Measurements from ENCODE around the gene EVL.

EVL gene

GRCh38 chr14:100086361-100086760 lies 21.1 kb downstream of the EVL start:
- TF ChIP-seq POLR2A (IDR thresholded peaks at IDR 0.05; ENCODE audit: low read depth, low read length) (no peak), POLR2AphosphoS5 (IDR thresholded peaks at IDR 0.05; ENCODE audit: low read depth, low read length) (no peak), PAX5 (IDR thresholded peaks at IDR 0.05; ENCODE audit: insufficient read depth, low read length, severe bottlenecking) (no peak), SPI1 (IDR thresholded peaks at IDR 0.05; ENCODE audit: low read depth, low read length) (no peak)
- FAIRE-seq (no peak), DNase-seq (ENCODE audit: insufficient read length, low spot score) (no peak)

- DNase-seq (ENCODE audit: insufficient read length, low spot score) (no peak), FAIRE-seq (peak; percentile 52)
- TF ChIP-seq POU2F2 (IDR thresholded peaks at IDR 0.05; ENCODE audit: low read depth, low read length) (no peak), TAF1 (IDR thresholded peaks at IDR 0.05; ENCODE audit: low read depth, low read length) (no peak), POLR2AphosphoS5 (IDR thresholded peaks at IDR 0.05; ENCODE audit: low read depth, low read length) (no peak), PAX5 (IDR thresholded peaks at IDR 0.05; ENCODE audit: insufficient read depth, low read length, severe bottlenecking) (no peak), SPI1 (IDR thresholded peaks at IDR 0.05; ENCODE audit: low read depth, low read length) (no peak), POLR2A (IDR thresholded peaks at IDR 0.05; ENCODE audit: low read depth, low read length) (no peak)
These were observed 23.0 kb downstream of the EVL start for GRCh38 chr14:100088226-100088625.

- no peak for DNase-seq (ENCODE audit: insufficient read length, low spot score)
These were observed 26.2 kb downstream of the EVL start for GRCh38 chr14:100091386-100091785.

GRCh38 chr14:100092832-100093231 lies 27.6 kb downstream of the EVL start:
- FAIRE-seq, result no peak
- TF ChIP-seq POLR2A (IDR thresholded peaks at IDR 0.05; ENCODE audit: low read depth, low read length) (no peak), TAF1 (IDR thresholded peaks at IDR 0.05; ENCODE audit: low read depth, low read length) (no peak), SPI1 (IDR thresholded peaks at IDR 0.05; ENCODE audit: low read depth, low read length) (no peak), POLR2AphosphoS5 (IDR thresholded peaks at IDR 0.05; ENCODE audit: low read depth, low read length) (no peak), POU2F2 (IDR thresholded peaks at IDR 0.05; ENCODE audit: low read depth, low read length) (no peak), PAX5 (IDR thresholded peaks at IDR 0.05; ENCODE audit: insufficient read depth, low read length, severe bottlenecking) (no peak)

More at GRCh38 chr14:100091386-100091785, 26.2 kb downstream of the EVL start:
- FAIRE-seq, result no peak
- TF ChIP-seq POLR2AphosphoS5 (IDR thresholded peaks at IDR 0.05; ENCODE audit: low read depth, low read length), result no peak

GRCh38 chr14:100093319-100093718 lies 28.1 kb downstream of the EVL start:
- DNase-seq (ENCODE audit: insufficient read length, low spot score) (no peak), FAIRE-seq (no peak)
- TF ChIP-seq POU2F2 (IDR thresholded peaks at IDR 0.05; ENCODE audit: low read depth, low read length) (no peak), SPI1 (IDR thresholded peaks at IDR 0.05; ENCODE audit: low read depth, low read length) (no peak), PAX5 (IDR thresholded peaks at IDR 0.05; ENCODE audit: insufficient read depth, low read length, severe bottlenecking) (no peak), POLR2AphosphoS5 (IDR thresholded peaks at IDR 0.05; ENCODE audit: low read depth, low read length) (no peak), POLR2A (IDR thresholded peaks at IDR 0.05; ENCODE audit: low read depth, low read length) (no peak), TAF1 (IDR thresholded peaks at IDR 0.05; ENCODE audit: low read depth, low read length) (no peak)

More at GRCh38 chr14:100092832-100093231, 27.6 kb downstream of the EVL start:
- no peak for DNase-seq (ENCODE audit: insufficient read length, low spot score)

DNA sequence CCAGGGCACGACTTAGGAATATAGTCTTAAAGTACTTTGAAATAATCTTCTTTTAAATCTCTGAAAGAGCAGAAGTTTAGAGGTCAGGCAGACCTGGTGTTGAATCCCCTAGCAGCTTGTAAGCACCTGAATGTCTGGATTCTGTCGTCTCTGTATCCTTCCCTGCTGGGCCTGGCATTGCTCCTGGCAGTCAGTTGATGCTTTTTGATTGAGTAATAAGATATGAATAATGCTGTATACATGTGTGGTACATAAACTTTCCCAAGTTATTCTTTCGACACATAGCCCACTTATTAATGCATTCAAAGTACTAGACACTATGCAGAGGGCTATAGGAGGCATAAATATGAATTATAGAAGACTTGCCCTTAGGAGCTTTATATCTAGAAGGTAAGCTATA lies 31.4 kb downstream of the EVL start:
- DNase-seq (ENCODE audit: insufficient read length, low spot score), result no peak
- TF ChIP-seq POLR2AphosphoS5 (IDR thresholded peaks at IDR 0.05; ENCODE audit: low read depth, low read length), result no peak
- TF ChIP-seq PAX5 (IDR thresholded peaks at IDR 0.05; ENCODE audit: insufficient read depth, low read length, severe bottlenecking), result no peak
- FAIRE-seq, result no peak

- DNase-seq (ENCODE audit: insufficient read length, low spot score) (no peak), FAIRE-seq (no peak)
- TF ChIP-seq POLR2AphosphoS5 (IDR thresholded peaks at IDR 0.05; ENCODE audit: low read depth, low read length), result no peak
- TF ChIP-seq POU2F2 (IDR thresholded peaks at IDR 0.05; ENCODE audit: low read depth, low read length), result no peak
- TF ChIP-seq TAF1 (IDR thresholded peaks at IDR 0.05; ENCODE audit: low read depth, low read length), result no peak
- TF ChIP-seq PAX5 (IDR thresholded peaks at IDR 0.05; ENCODE audit: insufficient read depth, low read length, severe bottlenecking), result no peak
- no peak for TF ChIP-seq POLR2A (IDR thresholded peaks at IDR 0.05; ENCODE audit: low read depth, low read length)
These were observed 32.9 kb downstream of the EVL start for GRCh38 chr14:100098171-100098570.

GRCh38 chr14:100100032-100100703 lies 34.9 kb downstream of the EVL start:
- FAIRE-seq, result no peak
- no peak for DNase-seq (ENCODE audit: insufficient read length, low spot score)
- no peak for TF ChIP-seq SPI1 (IDR thresholded peaks at IDR 0.05; ENCODE audit: low read depth, low read length)
- no peak for TF ChIP-seq POLR2A (IDR thresholded peaks at IDR 0.05; ENCODE audit: low read depth, low read length)
- no peak for TF ChIP-seq POLR2AphosphoS5 (IDR thresholded peaks at IDR 0.05; ENCODE audit: low read depth, low read length)
- TF ChIP-seq POU2F2 (IDR thresholded peaks at IDR 0.05; ENCODE audit: low read depth, low read length), result no peak
- no peak for TF ChIP-seq TAF1 (IDR thresholded peaks at IDR 0.05; ENCODE audit: low read depth, low read length)
- TF ChIP-seq PAX5 (IDR thresholded peaks at IDR 0.05; ENCODE audit: insufficient read depth, low read length, severe bottlenecking), result no peak

DNA sequence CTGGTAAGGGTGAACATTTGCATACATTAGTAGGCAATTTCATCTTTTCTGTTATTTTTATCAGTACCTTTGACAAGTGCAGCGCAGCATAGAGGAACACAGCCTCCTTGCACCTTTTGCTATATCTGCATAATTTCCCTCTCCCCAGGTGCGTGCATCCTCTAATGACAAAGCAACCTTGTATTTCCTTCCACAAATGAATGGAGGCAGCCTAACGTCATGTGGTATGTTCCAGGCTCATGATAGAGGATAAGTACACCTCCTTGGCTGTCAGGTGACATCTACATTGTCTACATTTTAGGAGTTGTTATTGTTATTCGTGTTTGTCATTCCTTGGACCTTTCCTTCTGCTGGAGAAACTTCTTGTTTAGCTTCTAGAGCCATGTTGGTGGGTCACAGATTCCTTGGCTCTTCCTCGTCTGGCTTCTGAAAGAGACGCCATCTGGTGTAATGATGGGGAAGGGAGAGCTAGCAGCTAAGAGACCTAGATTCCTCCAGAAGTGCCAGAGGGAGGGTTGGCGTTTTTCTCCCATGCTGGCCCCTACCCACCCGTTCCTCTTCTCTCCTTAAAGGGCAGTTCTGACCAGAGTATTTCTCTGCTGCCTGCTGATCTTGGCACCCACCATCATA lies 37.0 kb downstream of the EVL start:
- peak; percentile 63 for FAIRE-seq
- DNase-seq (ENCODE audit: insufficient read length, low spot score), result no peak
- TF ChIP-seq PAX5 (IDR thresholded peaks at IDR 0.05; ENCODE audit: insufficient read depth, low read length, severe bottlenecking) (no peak), TAF1 (IDR thresholded peaks at IDR 0.05; ENCODE audit: low read depth, low read length) (no peak), POU2F2 (IDR thresholded peaks at IDR 0.05; ENCODE audit: low read depth, low read length) (no peak), POLR2AphosphoS5 (IDR thresholded peaks at IDR 0.05; ENCODE audit: low read depth, low read length) (no peak), POLR2A (IDR thresholded peaks at IDR 0.05; ENCODE audit: low read depth, low read length) (no peak), SPI1 (IDR thresholded peaks at IDR 0.05; ENCODE audit: low read depth, low read length) (no peak)

Data from GM12891 (cell line).